Prostate gland (tissue), 2 donors: ENCODE data around the gene SEC14L1. TPM values are rescaled to one million over a fixed set of nuclear protein-coding genes. Genes with fewer than 3 reads are reported as not detected.
"Not testable (repeated sequence)": the region's sequence is repeated elsewhere in the genome, so short reads cannot be mapped to it uniquely, and the experiment has no call there.

Experiments
- DNase-seq: peaks from one replicate; pipeline ENCODE4 v3.0.0-alpha.2; 2019; ENCODE audit warnings: low spot score
- H3K27ac ChIP-seq, 2 donors: fragments of 200-600 bp; sonication (generic); 2 replicates each; pipeline ENCODE4 v1.5.1; 2017 to 2019
- H3K27me3 ChIP-seq: fragments of 200-600 bp; sonication (generic); replicated peaks from 2 replicates; pipeline ENCODE4 v1.5.1; 2019; ENCODE audit not compliant: insufficient read depth
- H3K36me3 ChIP-seq, 2 donors: fragments of 200-600 bp; sonication (generic); 1 replicate in 1 of 2; 2 replicates in 1 of 2; pipeline versions ENCODE4 v1.5.1 to v1.8.1; 2017 to 2019
- H3K4me1 ChIP-seq: fragments of 200-600 bp; sonication (generic); replicated peaks from 2 replicates; pipeline ENCODE4 v1.5.1; 2019
- H3K4me3 ChIP-seq, 2 donors: fragments of 200-600 bp; sonication (generic); 2 replicates each; pipeline ENCODE4 v1.5.1; 2017 to 2019
- H3K9me3 ChIP-seq: fragments of 200-600 bp; sonication (generic); 2 replicates; pipeline ENCODE4 v1.5.1; 2017
- CTCF ChIP-seq, 4 experiments: fragments of 200-600 bp in 2 of 4; fragments of 450-650 bp in 2 of 4; sonication (generic) in 2 of 4; IDR thresholded peaks; 1 replicate in 3 of 4; 2 replicates in 1 of 4; pipeline ENCODE4 v1.5.1; 2016 to 2019; ENCODE audit warnings: antibody characterized with exemption in 4 of 4, mild to moderate bottlenecking in 2 of 4, moderate library complexity in 2 of 4
- POLR2A ChIP-seq: fragments of 450-650 bp; IDR thresholded peaks from one replicate; pipeline ENCODE4 v1.6.1; 2016; ENCODE audit warnings: antibody characterized with exemption, mild to moderate bottlenecking
- POLR2AphosphoS5 ChIP-seq: sonication (generic); formaldehyde crosslinking; IDR thresholded peaks from one replicate; pipeline ENCODE4 v1.6.1; 2017; ENCODE audit warnings: antibody characterized with exemption
- WGBS: methylation state at CpG from one replicate; pipeline ENCODE4 v1.1.5; 2018; 5-methylcytosine and 5-hydroxymethylcytosine counted together
- intact Hi-C: fragments of 100-400 bp; cut with DNase I; formaldehyde crosslinking; loops from one replicate; pipeline ENCODE4 v1.14.2; 2022
- total RNA-seq, 2 donors: library from RNA; depleted of rRNA; stranded (reverse); fragments of >200 nt; gene quantifications; one replicate each; pipeline ENCODE4 v1.1.0, GENCODE V29; 2016

The SEC14L1 gene
- total RNA-seq, 2 donors from 2014 or later = 39.9 to 175 TPM

- no peak for DNase-seq
- WGBS = 60% methylated on average over 22 of the region's 25 CpGs
- H3K27me3 ChIP-seq = no peaks in the 10 kb centered on the region
- no peak overlapping the region for H3K27ac ChIP-seq
- intact Hi-C loops = no loop called here
- H3K4me3 ChIP-seq = no peak overlapping the region
- H3K4me1 ChIP-seq = no peaks in the 10 kb centered on the region
- no peak for TF ChIP-seq POLR2A
- H3K9me3 ChIP-seq = no peaks in the 10 kb centered on the region
- no peaks in the 10 kb centered on the region for H3K36me3 ChIP-seq
Measured at GRCh38 chr17:77254951-77255825, 114.4 kb downstream of the SEC14L1 start.

- H3K27me3 ChIP-seq, DNase-seq, H3K4me1 ChIP-seq, intact Hi-C loops, H3K36me3 ChIP-seq, H3K4me3 ChIP-seq, H3K9me3 ChIP-seq, H3K27ac ChIP-seq: not testable (repeated sequence)
- WGBS = 77% methylated on average over 14 of the region's 14 CpGs
Measured at GRCh38 chr17:77255970-77256369, 115.2 kb downstream of the SEC14L1 start.

GRCh38 chr17:77256710-77257109 lies 115.9 kb downstream of the SEC14L1 start:
- intact Hi-C loops = no loop called here
- no peaks in the 10 kb centered on the region for H3K9me3 ChIP-seq
- H3K4me1 ChIP-seq = no peaks in the 10 kb centered on the region
- no peak for TF ChIP-seq POLR2A
- TF ChIP-seq CTCF (IDR thresholded peaks at IDR 0.05) = no peak
- TF ChIP-seq POLR2AphosphoS5 = no peak
- 81% methylated on average over 2 of the region's 2 CpGs for WGBS
- H3K4me3 ChIP-seq = no peak overlapping the region
- no peak overlapping the region for H3K27ac ChIP-seq
- no peaks in the 10 kb centered on the region for H3K36me3 ChIP-seq
- DNase-seq = no peak
- H3K27me3 ChIP-seq = no peaks in the 10 kb centered on the region

- no peaks in the 10 kb centered on the region for H3K27me3 ChIP-seq
Measured at GRCh38 chr17:77257169-77257568, 116.4 kb downstream of the SEC14L1 start.

GRCh38 chr17:77257596-77258458 lies 117.1 kb downstream of the SEC14L1 start:
- no peak for DNase-seq
- Histone ChIP-seq H3K27me3 (no peaks in the 10 kb centered on the region), H3K4me1 (no peaks in the 10 kb centered on the region), H3K4me3 (no peak overlapping the region), H3K27ac (no peak overlapping the region), H3K9me3 (no peaks in the 10 kb centered on the region), H3K36me3 (no peaks in the 10 kb centered on the region)
- intact Hi-C loops = no loop called here
- 90% methylated on average over 27 of the region's 27 CpGs for WGBS
- TF ChIP-seq POLR2A = no peak
- no peak for TF ChIP-seq POLR2AphosphoS5
- TF ChIP-seq CTCF (IDR thresholded peaks at IDR 0.05) = no peak

More at GRCh38 chr17:77257169-77257568, 116.4 kb downstream of the SEC14L1 start:
- Histone ChIP-seq H3K9me3 (no peaks in the 10 kb centered on the region), H3K36me3 (no peaks in the 10 kb centered on the region), H3K4me3 (no peak overlapping the region), H3K4me1 (no peaks in the 10 kb centered on the region), H3K27ac (no peak overlapping the region)
- DNase-seq = no peak
- intact Hi-C loops = no loop called here
- WGBS = 100% methylated on average over 1 of the region's 1 CpG
- TF ChIP-seq CTCF (IDR thresholded peaks at IDR 0.05) = no peak
